Liver (tissue), 9 donors: ENCODE measurements around the gene EXOSC2. TPM values are rescaled to one million over a fixed set of nuclear protein-coding genes. Genes with fewer than 3 reads are reported as not detected.

Experiments used
- DNase-seq: peaks from one replicate; pipeline ENCODE4 v3.0.0-alpha.2; 2017; ENCODE audit warnings: low spot score
- H3K27ac ChIP-seq, 2 donors: one replicate each; pipeline ENCODE4 v1.7.0; 2013; ENCODE audit warnings: inconsistent platforms in 2 of 2, low read length in 2 of 2, control low read depth in 1 of 2, low read depth in 1 of 2, mild to moderate bottlenecking in 1 of 2
- H3K27me3 ChIP-seq, 4 donors: one replicate each; pipeline versions ENCODE4 v1.6.1 to v1.7.0; 2013; ENCODE audit warnings: low read length in 3 of 4, inconsistent platforms in 1 of 4, mild to moderate bottlenecking in 1 of 4, moderate library complexity in 1 of 4; ENCODE audit not compliant: control insufficient read depth in 4 of 4, insufficient read depth in 4 of 4
- H3K36me3 ChIP-seq, 4 donors: one replicate each; pipeline versions ENCODE4 v1.6.1 to v1.7.0; 2013; ENCODE audit warnings: low read length in 3 of 4, mild to moderate bottlenecking in 3 of 4, low read depth in 1 of 4, moderate library complexity in 1 of 4; ENCODE audit not compliant: control insufficient read depth in 4 of 4, insufficient read depth in 3 of 4
- H3K4me1 ChIP-seq, 4 donors: one replicate each; pipeline versions ENCODE4 v1.6.1 to v1.7.0; 2013; ENCODE audit warnings: low read length in 3 of 4, mild to moderate bottlenecking in 3 of 4, moderate library complexity in 1 of 4; ENCODE audit not compliant: control insufficient read depth in 4 of 4, insufficient read depth in 4 of 4
- H3K4me3 ChIP-seq, 3 donors: one replicate each; pipeline versions ENCODE4 v1.6.1 to v1.7.0; 2013; ENCODE audit warnings: low read length in 3 of 3, control low read depth in 1 of 3, low read depth in 1 of 3, mild to moderate bottlenecking in 1 of 3
- H3K9ac ChIP-seq, 2 donors: one replicate each; pipeline ENCODE4 v1.7.0; 2013; ENCODE audit warnings: low read length in 2 of 2, mild to moderate bottlenecking in 2 of 2, moderate library complexity in 2 of 2, control low read depth in 1 of 2, low read depth in 1 of 2
- H3K9me3 ChIP-seq, 4 donors: one replicate each; pipeline versions ENCODE4 v1.6.1 to v1.7.0; 2013; ENCODE audit warnings: low read length in 3 of 4; ENCODE audit not compliant: control insufficient read depth in 4 of 4
- EGR1 ChIP-seq, 2 donors: IDR thresholded peaks; 2 replicates each; pipeline ENCODE4 v1.6.1; 2016 to 2018; ENCODE audit warnings: antibody characterized with exemption in 2 of 2, low read depth in 2 of 2
- FOXA1 ChIP-seq: IDR thresholded peaks from 2 replicates; pipeline ENCODE4 v1.6.1; 2016; ENCODE audit warnings: antibody characterized with exemption
- FOXA2 ChIP-seq: IDR thresholded peaks from 2 replicates; pipeline ENCODE4 v1.6.1; 2016; ENCODE audit warnings: antibody characterized with exemption
- HNF4A ChIP-seq, 2 donors: conservative IDR thresholded peaks; 2 replicates each; pipeline ENCODE4 v1.6.1; 2016; ENCODE audit warnings: antibody characterized with exemption in 2 of 2, mild to moderate bottlenecking in 2 of 2
- HNF4G ChIP-seq: IDR thresholded peaks from 2 replicates; pipeline ENCODE4 v1.6.1; 2016; ENCODE audit warnings: antibody characterized with exemption
- JUND ChIP-seq, 2 donors: IDR thresholded peaks; 2 replicates each; pipeline ENCODE4 v1.6.1; 2016; ENCODE audit warnings: antibody characterized with exemption in 2 of 2
- NR2F2 ChIP-seq: IDR thresholded peaks from 2 replicates; pipeline ENCODE4 v1.6.1; 2016; ENCODE audit warnings: antibody characterized with exemption
- RAD21 ChIP-seq, 2 donors: IDR thresholded peaks; 2 replicates each; pipeline ENCODE4 v1.6.1; 2016; ENCODE audit warnings: antibody characterized with exemption in 2 of 2, mild to moderate bottlenecking in 2 of 2
- RXRA ChIP-seq, 2 donors: IDR thresholded peaks; 2 replicates each; pipeline ENCODE4 v1.6.1; 2017 to 2018; ENCODE audit warnings: antibody characterized with exemption in 2 of 2, mild to moderate bottlenecking in 1 of 2
- SP1 ChIP-seq: IDR thresholded peaks from 2 replicates; pipeline ENCODE4 v1.6.1; 2018; ENCODE audit warnings: antibody characterized with exemption, mild to moderate bottlenecking
- TAF1 ChIP-seq: conservative IDR thresholded peaks from 2 replicates; pipeline ENCODE4 v1.6.1; 2016; ENCODE audit warnings: antibody characterized with exemption, mild to moderate bottlenecking
- YY1 ChIP-seq: IDR thresholded peaks from 2 replicates; pipeline ENCODE4 v1.6.1; 2016; ENCODE audit warnings: antibody characterized with exemption, mild to moderate bottlenecking
- WGBS: extraction: QIAGEN DNeasy Blood & Tissue Kit; methylation state at CpG from one replicate; pipeline ENCODE4 v1.1.7; 2013; 5-methylcytosine and 5-hydroxymethylcytosine counted together
- polyA plus RNA-seq, 2 donors: library from polyadenylated mRNA; stranded (reverse) in 1 of 2; unstranded in 1 of 2; fragments of 200-250 nt in 1 of 2; fragments of >200 nt in 1 of 2; fragmentation: Nextera tagmentation in 1 of 2; extraction: Ambion mirVana in 1 of 2; gene quantifications; one replicate each; pipeline versions ENCODE4 v1.2.1 to v1.2.3, GENCODE V29; 2013 to 2015
- total RNA-seq, 2 donors: library from RNA; depleted of rRNA; stranded (reverse); fragments of >200 nt; gene quantifications; one replicate each; pipeline ENCODE4 v1.2.3, GENCODE V29; 2014
- TF ChIP-seq, protein P1 (sequence below): fragments of 150-350 bp; IDR thresholded peaks from 2 replicates; pipeline ENCODE4 v1.5.1; 2017; ENCODE audit warnings: improper control_type of control experiment, low read depth, low read length; ENCODE audit not compliant: missing input control
- TF ChIP-seq, protein P2 (sequence below): IDR thresholded peaks from 2 replicates; pipeline ENCODE4 v1.6.1; 2016; ENCODE audit warnings: antibody characterized with exemption
- TF ChIP-seq, protein P3 (sequence below): IDR thresholded peaks from 2 replicates; pipeline ENCODE4 v1.6.1; 2016; ENCODE audit warnings: antibody characterized with exemption, mild to moderate bottlenecking
- TF ChIP-seq, protein P4 (sequence below): IDR thresholded peaks from 2 replicates; pipeline ENCODE4 v1.6.1; 2016; ENCODE audit warnings: antibody characterized with exemption
- TF ChIP-seq, protein P5 (sequence below): IDR thresholded peaks from 2 replicates; pipeline ENCODE4 v1.6.1; 2016; ENCODE audit warnings: antibody characterized with exemption
- donor health status: healthy.
- donor health status: healthy.
- donor health status: healthy.
- donor health status: healthy.
- donor health status: healthy.

The EXOSC2 gene
- total and polyA plus RNA-seq, 4 donors, result 7.6 to 21.2 (median 13.1) TPM

DNA sequence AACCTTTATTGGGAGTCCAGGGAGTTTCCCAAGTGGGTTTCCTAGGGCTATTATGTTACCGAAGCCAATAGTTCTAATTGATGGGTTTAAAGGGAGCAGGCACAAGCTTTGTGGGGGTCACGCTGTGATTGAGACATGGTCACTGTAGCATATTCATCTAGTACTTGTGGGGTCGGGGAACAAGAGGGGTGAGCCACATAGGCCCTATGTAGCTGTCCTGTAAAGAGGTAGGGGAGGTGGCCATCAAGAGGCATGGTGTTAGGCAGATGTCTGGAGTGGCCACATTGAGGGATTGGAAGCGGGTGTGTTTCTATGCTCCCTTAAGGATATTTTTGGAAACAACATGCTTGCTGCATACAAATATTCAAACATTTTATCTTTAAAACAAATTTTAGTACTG lies 50.1 kb downstream of the EXOSC2 start:
- Histone ChIP-seq H3K27ac (no peak overlapping the region), H3K9ac (no peak overlapping the region), H3K9me3 (no peaks in the 10 kb centered on the region), H3K4me3 (no peak overlapping the region), H3K36me3 (no peaks in the 10 kb centered on the region), H3K27me3 (no peaks in the 10 kb centered on the region), H3K4me1 (peaks cover 0 to 10% (median 2%) of the 10 kb centered on the region in 4 donors)
- TF ChIP-seq JUND (IDR thresholded peaks at IDR 0.05) (no peak), HNF4G (no peak), RXRA (IDR thresholded peaks at IDR 0.05) (no peak), NR2F2 (no peak), SP1 (no peak), YY1 (no peak), FOXA2 (no peak), TAF1 (no peak)
- TF ChIP-seq, protein P1, sequence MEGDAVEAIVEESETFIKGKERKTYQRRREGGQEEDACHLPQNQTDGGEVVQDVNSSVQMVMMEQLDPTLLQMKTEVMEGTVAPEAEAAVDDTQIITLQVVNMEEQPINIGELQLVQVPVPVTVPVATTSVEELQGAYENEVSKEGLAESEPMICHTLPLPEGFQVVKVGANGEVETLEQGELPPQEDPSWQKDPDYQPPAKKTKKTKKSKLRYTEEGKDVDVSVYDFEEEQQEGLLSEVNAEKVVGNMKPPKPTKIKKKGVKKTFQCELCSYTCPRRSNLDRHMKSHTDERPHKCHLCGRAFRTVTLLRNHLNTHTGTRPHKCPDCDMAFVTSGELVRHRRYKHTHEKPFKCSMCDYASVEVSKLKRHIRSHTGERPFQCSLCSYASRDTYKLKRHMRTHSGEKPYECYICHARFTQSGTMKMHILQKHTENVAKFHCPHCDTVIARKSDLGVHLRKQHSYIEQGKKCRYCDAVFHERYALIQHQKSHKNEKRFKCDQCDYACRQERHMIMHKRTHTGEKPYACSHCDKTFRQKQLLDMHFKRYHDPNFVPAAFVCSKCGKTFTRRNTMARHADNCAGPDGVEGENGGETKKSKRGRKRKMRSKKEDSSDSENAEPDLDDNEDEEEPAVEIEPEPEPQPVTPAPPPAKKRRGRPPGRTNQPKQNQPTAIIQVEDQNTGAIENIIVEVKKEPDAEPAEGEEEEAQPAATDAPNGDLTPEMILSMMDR, result no peak
- DNase-seq, result no peak
- WGBS, result 97% methylated on average over 4 of the region's 4 CpGs

GRCh38 chr9:130745210-130745800 lies 51.7 kb downstream of the EXOSC2 start:
- TF ChIP-seq FOXA2 (no peak), HNF4A (conservative IDR thresholded peaks at IDR 0.05) (no peak), FOXA1 (no peak), TAF1 (no peak), SP1 (no peak), NR2F2 (no peak), EGR1 (IDR thresholded peaks at IDR 0.05; ENCODE audit: low read depth in 2 of 2) (no peak), YY1 (no peak), RAD21 (IDR thresholded peaks at IDR 0.05) (no peak), JUND (IDR thresholded peaks at IDR 0.05) (no peak)
- TF ChIP-seq, protein P2, sequence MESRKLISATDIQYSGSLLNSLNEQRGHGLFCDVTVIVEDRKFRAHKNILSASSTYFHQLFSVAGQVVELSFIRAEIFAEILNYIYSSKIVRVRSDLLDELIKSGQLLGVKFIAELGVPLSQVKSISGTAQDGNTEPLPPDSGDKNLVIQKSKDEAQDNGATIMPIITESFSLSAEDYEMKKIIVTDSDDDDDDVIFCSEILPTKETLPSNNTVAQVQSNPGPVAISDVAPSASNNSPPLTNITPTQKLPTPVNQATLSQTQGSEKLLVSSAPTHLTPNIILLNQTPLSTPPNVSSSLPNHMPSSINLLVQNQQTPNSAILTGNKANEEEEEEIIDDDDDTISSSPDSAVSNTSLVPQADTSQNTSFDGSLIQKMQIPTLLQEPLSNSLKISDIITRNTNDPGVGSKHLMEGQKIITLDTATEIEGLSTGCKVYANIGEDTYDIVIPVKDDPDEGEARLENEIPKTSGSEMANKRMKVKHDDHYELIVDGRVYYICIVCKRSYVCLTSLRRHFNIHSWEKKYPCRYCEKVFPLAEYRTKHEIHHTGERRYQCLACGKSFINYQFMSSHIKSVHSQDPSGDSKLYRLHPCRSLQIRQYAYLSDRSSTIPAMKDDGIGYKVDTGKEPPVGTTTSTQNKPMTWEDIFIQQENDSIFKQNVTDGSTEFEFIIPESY, result no peak
- TF ChIP-seq, protein P1, result no peak
- TF ChIP-seq, protein P3, sequence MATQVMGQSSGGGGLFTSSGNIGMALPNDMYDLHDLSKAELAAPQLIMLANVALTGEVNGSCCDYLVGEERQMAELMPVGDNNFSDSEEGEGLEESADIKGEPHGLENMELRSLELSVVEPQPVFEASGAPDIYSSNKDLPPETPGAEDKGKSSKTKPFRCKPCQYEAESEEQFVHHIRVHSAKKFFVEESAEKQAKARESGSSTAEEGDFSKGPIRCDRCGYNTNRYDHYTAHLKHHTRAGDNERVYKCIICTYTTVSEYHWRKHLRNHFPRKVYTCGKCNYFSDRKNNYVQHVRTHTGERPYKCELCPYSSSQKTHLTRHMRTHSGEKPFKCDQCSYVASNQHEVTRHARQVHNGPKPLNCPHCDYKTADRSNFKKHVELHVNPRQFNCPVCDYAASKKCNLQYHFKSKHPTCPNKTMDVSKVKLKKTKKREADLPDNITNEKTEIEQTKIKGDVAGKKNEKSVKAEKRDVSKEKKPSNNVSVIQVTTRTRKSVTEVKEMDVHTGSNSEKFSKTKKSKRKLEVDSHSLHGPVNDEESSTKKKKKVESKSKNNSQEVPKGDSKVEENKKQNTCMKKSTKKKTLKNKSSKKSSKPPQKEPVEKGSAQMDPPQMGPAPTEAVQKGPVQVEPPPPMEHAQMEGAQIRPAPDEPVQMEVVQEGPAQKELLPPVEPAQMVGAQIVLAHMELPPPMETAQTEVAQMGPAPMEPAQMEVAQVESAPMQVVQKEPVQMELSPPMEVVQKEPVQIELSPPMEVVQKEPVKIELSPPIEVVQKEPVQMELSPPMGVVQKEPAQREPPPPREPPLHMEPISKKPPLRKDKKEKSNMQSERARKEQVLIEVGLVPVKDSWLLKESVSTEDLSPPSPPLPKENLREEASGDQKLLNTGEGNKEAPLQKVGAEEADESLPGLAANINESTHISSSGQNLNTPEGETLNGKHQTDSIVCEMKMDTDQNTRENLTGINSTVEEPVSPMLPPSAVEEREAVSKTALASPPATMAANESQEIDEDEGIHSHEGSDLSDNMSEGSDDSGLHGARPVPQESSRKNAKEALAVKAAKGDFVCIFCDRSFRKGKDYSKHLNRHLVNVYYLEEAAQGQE, result no peak
- TF ChIP-seq, protein P4, sequence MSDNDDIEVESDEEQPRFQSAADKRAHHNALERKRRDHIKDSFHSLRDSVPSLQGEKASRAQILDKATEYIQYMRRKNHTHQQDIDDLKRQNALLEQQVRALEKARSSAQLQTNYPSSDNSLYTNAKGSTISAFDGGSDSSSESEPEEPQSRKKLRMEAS, result no peak
- TF ChIP-seq, protein P5, sequence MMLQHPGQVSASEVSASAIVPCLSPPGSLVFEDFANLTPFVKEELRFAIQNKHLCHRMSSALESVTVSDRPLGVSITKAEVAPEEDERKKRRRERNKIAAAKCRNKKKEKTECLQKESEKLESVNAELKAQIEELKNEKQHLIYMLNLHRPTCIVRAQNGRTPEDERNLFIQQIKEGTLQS, result no peak
- H3K4me3 ChIP-seq, result no peak overlapping the region
- DNase-seq, result no peak
- 95% methylated on average over 5 of the region's 5 CpGs for WGBS
- H3K27me3 ChIP-seq, result no peaks in the 10 kb centered on the region
- peaks cover 0 to 2% (median under 1%) of the 10 kb centered on the region in 4 donors for H3K4me1 ChIP-seq
- H3K9ac ChIP-seq, result no peak overlapping the region
- no peaks in the 10 kb centered on the region for H3K36me3 ChIP-seq
- H3K27ac ChIP-seq, result no peak overlapping the region
- H3K9me3 ChIP-seq, result no peaks in the 10 kb centered on the region
